ENCODE results near the gene C16orf74. TPM values are rescaled to one million over a fixed set of nuclear protein-coding genes. Genes with fewer than 3 reads are reported as not detected.

C16orf74 gene
- total and polyA plus RNA-seq, 2 experiments from 2014 or later: 5.3 to 7.8 TPM

- no peaks in the 10 kb centered on the region for H3K9me3 ChIP-seq (ENCODE audit: low read depth)
- no peak overlapping the region for H3K4me2 ChIP-seq
- H3K4me1 ChIP-seq (ENCODE audit: insufficient read depth): peaks cover 3% of the 10 kb centered on the region
- H2AFZ ChIP-seq: no peak overlapping the region
- no peaks in the 10 kb centered on the region for H3K36me3 ChIP-seq (replicated peaks; ENCODE audit: insufficient read depth, low read depth)
- no peak overlapping the region for H3K27ac ChIP-seq
- TF ChIP-seq EZH2 (IDR thresholded peaks at IDR 0.05; ENCODE audit: borderline replicate concordance) (no peak), EZH2phosphoT487 (IDR thresholded peaks at IDR 0.05; ENCODE audit: low read depth, severe bottlenecking, unreplicated experiment) (no peak)
- TF ChIP-seq, protein P1, sequence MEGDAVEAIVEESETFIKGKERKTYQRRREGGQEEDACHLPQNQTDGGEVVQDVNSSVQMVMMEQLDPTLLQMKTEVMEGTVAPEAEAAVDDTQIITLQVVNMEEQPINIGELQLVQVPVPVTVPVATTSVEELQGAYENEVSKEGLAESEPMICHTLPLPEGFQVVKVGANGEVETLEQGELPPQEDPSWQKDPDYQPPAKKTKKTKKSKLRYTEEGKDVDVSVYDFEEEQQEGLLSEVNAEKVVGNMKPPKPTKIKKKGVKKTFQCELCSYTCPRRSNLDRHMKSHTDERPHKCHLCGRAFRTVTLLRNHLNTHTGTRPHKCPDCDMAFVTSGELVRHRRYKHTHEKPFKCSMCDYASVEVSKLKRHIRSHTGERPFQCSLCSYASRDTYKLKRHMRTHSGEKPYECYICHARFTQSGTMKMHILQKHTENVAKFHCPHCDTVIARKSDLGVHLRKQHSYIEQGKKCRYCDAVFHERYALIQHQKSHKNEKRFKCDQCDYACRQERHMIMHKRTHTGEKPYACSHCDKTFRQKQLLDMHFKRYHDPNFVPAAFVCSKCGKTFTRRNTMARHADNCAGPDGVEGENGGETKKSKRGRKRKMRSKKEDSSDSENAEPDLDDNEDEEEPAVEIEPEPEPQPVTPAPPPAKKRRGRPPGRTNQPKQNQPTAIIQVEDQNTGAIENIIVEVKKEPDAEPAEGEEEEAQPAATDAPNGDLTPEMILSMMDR (IDR thresholded peaks at IDR 0.05; ENCODE audit: poor library complexity): no peak
- H3K79me2 ChIP-seq: no peaks in the 10 kb centered on the region
- no peak for DNase-seq (ENCODE audit: low spot score)
- no peaks in the 10 kb centered on the region for H4K20me1 ChIP-seq (ENCODE audit: insufficient read depth, poor library complexity, severe bottlenecking)
- 81% methylated on average over 24 of the region's 25 CpGs for WGBS (ENCODE audit: low lambda C conversion rate, missing lambda C conversion rate)
- peaks cover 15% of the 10 kb centered on the region for H3K27me3 ChIP-seq
- no peaks in the 10 kb centered on the region for H3K9me2 ChIP-seq (replicated peaks; ENCODE audit: insufficient read depth)
- no peak overlapping the region for H3K4me3 ChIP-seq
These were observed 5.3 kb upstream of the C16orf74 start for GRCh38 chr16:85755929-85756768.

GRCh38 chr16:85754413-85754812 is 3.5 kb upstream of the C16orf74 start:
- Histone ChIP-seq H3K27me3 (peaks cover 18% of the 10 kb centered on the region), H3K27ac (no peak overlapping the region), H3K4me2 (no peak overlapping the region), H3K36me3 (replicated peaks; ENCODE audit: insufficient read depth, low read depth) (no peaks in the 10 kb centered on the region), H3K9me2 (replicated peaks; ENCODE audit: insufficient read depth) (no peaks in the 10 kb centered on the region), H2AFZ (no peak overlapping the region), H4K20me1 (ENCODE audit: insufficient read depth, poor library complexity, severe bottlenecking) (no peaks in the 10 kb centered on the region), H3K4me1 (ENCODE audit: insufficient read depth) (peaks cover 16% of the 10 kb centered on the region), H3K79me2 (no peaks in the 10 kb centered on the region), H3K4me3 (no peak overlapping the region), H3K9me3 (ENCODE audit: low read depth) (no peaks in the 10 kb centered on the region)
- WGBS (ENCODE audit: low lambda C conversion rate, missing lambda C conversion rate): 70% methylated on average over 7 of the region's 7 CpGs
- TF ChIP-seq EZH2 (IDR thresholded peaks at IDR 0.05; ENCODE audit: borderline replicate concordance): no peak
- no peak for TF ChIP-seq EZH2phosphoT487 (IDR thresholded peaks at IDR 0.05; ENCODE audit: low read depth, severe bottlenecking, unreplicated experiment)
- TF ChIP-seq, protein P1 (IDR thresholded peaks at IDR 0.05; ENCODE audit: poor library complexity): no peak
- no peak for DNase-seq (ENCODE audit: low spot score)

GRCh38 chr16:85753976-85754375 is 3.1 kb upstream of the C16orf74 start:
- Histone ChIP-seq H3K27me3 (peaks cover 18% of the 10 kb centered on the region), H3K27ac (no peak overlapping the region)
- 88% methylated on average over 7 of the region's 7 CpGs for WGBS (ENCODE audit: low lambda C conversion rate, missing lambda C conversion rate)

More at GRCh38 chr16:85753976-85754375, 3.1 kb upstream of the C16orf74 start:
- Histone ChIP-seq H3K79me2 (no peaks in the 10 kb centered on the region), H3K36me3 (replicated peaks; ENCODE audit: insufficient read depth, low read depth) (no peaks in the 10 kb centered on the region), H3K4me3 (no peak overlapping the region), H3K9me2 (replicated peaks; ENCODE audit: insufficient read depth) (no peaks in the 10 kb centered on the region), H2AFZ (no peak overlapping the region), H3K4me2 (no peak overlapping the region), H3K9me3 (ENCODE audit: low read depth) (no peaks in the 10 kb centered on the region), H3K4me1 (ENCODE audit: insufficient read depth) (peaks cover 16% of the 10 kb centered on the region), H4K20me1 (ENCODE audit: insufficient read depth, poor library complexity, severe bottlenecking) (no peaks in the 10 kb centered on the region)
- no peak for DNase-seq (ENCODE audit: low spot score)
- TF ChIP-seq, protein P1 (IDR thresholded peaks at IDR 0.05; ENCODE audit: poor library complexity): no peak
- TF ChIP-seq EZH2phosphoT487 (IDR thresholded peaks at IDR 0.05; ENCODE audit: low read depth, severe bottlenecking, unreplicated experiment): no peak
- no peak for TF ChIP-seq EZH2 (IDR thresholded peaks at IDR 0.05; ENCODE audit: borderline replicate concordance)
